K562 (cell line): Measurements from ENCODE around the gene LRMDA. TPM values are rescaled to one million over a fixed set of nuclear protein-coding genes. Genes with fewer than 3 reads are reported as not detected.

Experiments used
- ATAC-seq: fragments of 200-7000 bp; cut with Tn5 transposase; 3 replicates; pipeline ENCODE4 v1.9.1; 2020; ENCODE audit warnings: moderate library complexity
- BruUV-seq: library from RNA; stranded (reverse); fragments of 400-500 nt; replicated peaks from 2 replicates; lab custom pipeline; 2021; lab: Mats Ljungman, UMichigan
- CTCF ChIA-PET: fragments of 300-600 bp; formaldehyde crosslinking; extraction: SDS; loops from one replicate; lab custom pipeline; 2021; ENCODE audit warnings: low intra/inter-chr PET ratio; lab: Yijun Ruan, JAX
- POLR2A ChIA-PET: fragments of 300-600, 350-650 bp; sonication (Branson Sonifier 250); formaldehyde crosslinking; extraction: SDS; loops from one replicate; lab custom pipeline; 2021; ENCODE audit warnings: antibody characterized with exemption, inconsistent platforms; lab: Yijun Ruan, JAX
- DNase-seq, 4 experiments: peaks; one replicate each; pipeline versions ENCODE4 v3.0.0 to v3.0.0-alpha.2; 2011 to 2018; ENCODE audit warnings: low spot score in 3 of 4, mixed read lengths in 3 of 4; ENCODE audit errors: extremely low read depth in 1 of 4
- FAIRE-seq: peaks from 2 replicates; lab custom pipeline; 2011; peaks lifted over from hg19 to GRCh38; lab: Jason Lieb, UNC
- H2AFZ ChIP-seq: 2 replicates; pipeline ENCODE4 v1.6.0; 2011; ENCODE audit warnings: low read depth, low read length, control low read depth, inconsistent platforms
- H3K27ac ChIP-seq: fragments of 200-600 bp; 3 replicates; pipeline ENCODE4 v1.8.0; 2011; ENCODE audit warnings: low read depth, mild to moderate bottlenecking, control low read depth, inconsistent platforms, low read length, moderate library complexity, mixed read lengths; ENCODE audit errors: extremely low read depth
- H3K27me3 ChIP-seq, 2 experiments: fragments of 300-600 bp in 1 of 2; 2 replicates in 1 of 2; 3 replicates in 1 of 2; pipeline versions ENCODE4 v1.6.0 to v1.8.0; 2011; ENCODE audit warnings: inconsistent platforms in 2 of 2, low read length in 2 of 2, mild to moderate bottlenecking in 1 of 2, mixed read lengths in 1 of 2, moderate library complexity in 1 of 2; ENCODE audit not compliant: control insufficient read depth in 2 of 2, insufficient read depth in 2 of 2
- H3K36me3 ChIP-seq: fragments of 300-600 bp; 3 replicates; pipeline ENCODE4 v1.8.0; 2011; ENCODE audit warnings: mild to moderate bottlenecking, low read length, inconsistent platforms; ENCODE audit not compliant: control insufficient read depth, insufficient read depth
- H3K4me1 ChIP-seq, 2 experiments: fragments of 200-600 bp in 1 of 2; replicated peaks in 1 of 2; 2 replicates in 1 of 2; 3 replicates in 1 of 2; pipeline versions ENCODE4 v1.5.1 to v1.8.0; 2011; ENCODE audit warnings: inconsistent platforms in 2 of 2, low read length in 2 of 2, mild to moderate bottlenecking in 1 of 2, mixed read lengths in 1 of 2, moderate library complexity in 1 of 2; ENCODE audit not compliant: control insufficient read depth in 2 of 2, insufficient read depth in 2 of 2
- H3K4me2 ChIP-seq: 2 replicates; pipeline ENCODE4 v1.6.1; 2011; ENCODE audit warnings: low read length, control low read depth, inconsistent platforms, mixed read lengths; ENCODE audit not compliant: insufficient read depth
- H3K4me3 ChIP-seq: fragments of 200-600 bp; sonication (generic), shearing (Covaris generic); 2 replicates; pipeline ENCODE4 v1.5.1; 2016; ENCODE audit warnings: control low read depth, inconsistent platforms
- H3K79me2 ChIP-seq: fragments of 200-600 bp; 3 replicates; pipeline ENCODE4 v1.8.0; 2011; ENCODE audit warnings: low read length, inconsistent platforms; ENCODE audit not compliant: control insufficient read depth, insufficient read depth
- H3K9ac ChIP-seq, 2 experiments: 2 replicates each; pipeline versions ENCODE4 v1.6.0 to v1.6.1; 2011; ENCODE audit warnings: low read depth in 2 of 2, low read length in 2 of 2, control low read depth in 1 of 2, inconsistent platforms in 1 of 2, mild to moderate bottlenecking in 1 of 2, mixed read lengths in 1 of 2; ENCODE audit not compliant: insufficient read depth in 1 of 2
- H3K9me1 ChIP-seq: one replicate; pipeline ENCODE4 v1.6.0; 2011; ENCODE audit warnings: inconsistent platforms, mild to moderate bottlenecking, low read length, moderate library complexity; ENCODE audit not compliant: control insufficient read depth, insufficient read depth
- H3K9me3 ChIP-seq: replicated peaks from 2 replicates; pipeline ENCODE4 v1.5.1; 2011; ENCODE audit warnings: low read depth, low read length, inconsistent platforms; ENCODE audit not compliant: control insufficient read depth, insufficient read depth
- H4K20me1 ChIP-seq: replicated peaks from 2 replicates; pipeline ENCODE4 v1.6.1; 2011; ENCODE audit warnings: low read length, inconsistent platforms, mixed read lengths; ENCODE audit not compliant: control insufficient read depth, insufficient read depth
- JUNB ChIP-seq: fragments of 450-650 bp; formaldehyde crosslinking; conservative IDR thresholded peaks from 2 replicates; pipeline ENCODE4 v1.4.0; 2020; ENCODE audit warnings: mild to moderate bottlenecking
- MTA1 ChIP-seq: fragments of 450-650 bp; IDR thresholded peaks from 2 replicates; pipeline ENCODE4 v1.6.1; 2017; ENCODE audit warnings: borderline replicate concordance
- NR1H2 ChIP-seq: sonication (generic); formaldehyde crosslinking; IDR thresholded peaks from 2 replicates; pipeline ENCODE4 v1.4.0; 2020; ENCODE audit warnings: mild to moderate bottlenecking, missing genetic modification reagents
- RAD21 ChIP-seq, 2 experiments: fragments of 250-450 bp in 1 of 2; fragments of 450-650 bp in 1 of 2; sonication (Bioruptor Pico) in 1 of 2; formaldehyde crosslinking in 1 of 2; IDR thresholded peaks in 1 of 2; conservative IDR thresholded peaks in 1 of 2; 2 replicates each; pipeline versions ENCODE4 v1.4.0 to v1.8.0; 2020 to 2022; ENCODE audit warnings: mild to moderate bottlenecking in 2 of 2, moderate library complexity in 1 of 2
- in situ Hi-C: fragments of 300-500 bp; cut with MboI; formaldehyde crosslinking; loops from 4 replicates; pipeline ENCODE4 v1.15.0; 2018; ENCODE audit warnings: inconsistent platforms, mixed read lengths
- intact Hi-C: fragments of 100-400 bp; cut with micrococcal nuclease; formaldehyde crosslinking; loops from 2 replicates; pipeline ENCODE4 v1.14.2; 2022
- polyA plus RNA-seq, 8 experiments: library from polyadenylated mRNA; depleted of rRNA in 4 of 8; stranded (reverse) in 5 of 8; unstranded in 3 of 8; fragments of >200 nt; fragmentation: Nextera tagmentation in 2 of 8; fragmentation: Illumina TruSeq in 1 of 8; extraction: Ambion mirVana in 2 of 8; extraction: Trizol in 1 of 8; gene quantifications; 2 replicates each; pipeline versions ENCODE4 v1.2.1 to v1.2.3, GENCODE V29; 2011 to 2014; ENCODE audit warnings: inconsistent platforms in 1 of 8, missing spikeins in 1 of 8
- total RNA-seq, 7 experiments: library from RNA; depleted of rRNA in 6 of 7; stranded (reverse); fragments of >200 nt in 6 of 7; fragmentation: Illumina TruSeq in 2 of 7; extraction: Trizol in 2 of 7; gene quantifications; 2 replicates each; pipeline versions ENCODE4 v1.2.1 to v1.2.3, GENCODE V29; 2011 to 2021; ENCODE audit warnings: low replicate concordance in 1 of 7
- TF ChIP-seq, protein P1 (sequence below), 3 experiments: IDR thresholded peaks in 2 of 3; conservative IDR thresholded peaks in 1 of 3; 2 replicates each; pipeline ENCODE4 v1.5.1; 2011 to 2012; ENCODE audit warnings: low read length in 3 of 3, mild to moderate bottlenecking in 3 of 3, control low read depth in 2 of 3, improper control_type of control experiment in 1 of 3, inconsistent platforms in 1 of 3, low read depth in 1 of 3, mixed read lengths in 1 of 3, moderate library complexity in 1 of 3; ENCODE audit not compliant: insufficient read depth in 2 of 3

The LRMDA gene
- total and polyA plus RNA-seq, 9 of the 15 experiments (the other 6 are each of a cell fraction or from before 2014, with no cell fraction given) = 0.25 TPM; not detected in 8

GRCh38 chr10:75922435-75922834 is 491.0 kb downstream of the LRMDA start:
- no TSS peak for BruUV-seq
- ChIA-PET POLR2A (no interaction called here), CTCF (no interaction called here)
- H3K4me1 ChIP-seq = no peaks in the 10 kb centered on the region
- H3K36me3 ChIP-seq = no peaks in the 10 kb centered on the region
- no peaks in the 10 kb centered on the region for H4K20me1 ChIP-seq
- no peak overlapping the region for H2AFZ ChIP-seq
- no peak overlapping the region for H3K9ac ChIP-seq
- no peaks in the 10 kb centered on the region for H3K9me1 ChIP-seq
- no peak overlapping the region for H3K27ac ChIP-seq
- ATAC-seq = no peak
- H3K79me2 ChIP-seq = no peaks in the 10 kb centered on the region
- H3K4me3 ChIP-seq = no peak overlapping the region
- TF ChIP-seq RAD21 (CRISPR knock-in tag; conservative IDR thresholded peaks at IDR 0.05 in 1 of 2, IDR thresholded peaks at IDR 0.05 in 1 of 2) (peak in 1 of 2 experiments; percentile 27; a peak in 3 of 4 replicates), JUNB (no peak), MTA1 (no peak), NR1H2 (CRISPR knock-in tag) (no peak)
- TF ChIP-seq, protein P1, sequence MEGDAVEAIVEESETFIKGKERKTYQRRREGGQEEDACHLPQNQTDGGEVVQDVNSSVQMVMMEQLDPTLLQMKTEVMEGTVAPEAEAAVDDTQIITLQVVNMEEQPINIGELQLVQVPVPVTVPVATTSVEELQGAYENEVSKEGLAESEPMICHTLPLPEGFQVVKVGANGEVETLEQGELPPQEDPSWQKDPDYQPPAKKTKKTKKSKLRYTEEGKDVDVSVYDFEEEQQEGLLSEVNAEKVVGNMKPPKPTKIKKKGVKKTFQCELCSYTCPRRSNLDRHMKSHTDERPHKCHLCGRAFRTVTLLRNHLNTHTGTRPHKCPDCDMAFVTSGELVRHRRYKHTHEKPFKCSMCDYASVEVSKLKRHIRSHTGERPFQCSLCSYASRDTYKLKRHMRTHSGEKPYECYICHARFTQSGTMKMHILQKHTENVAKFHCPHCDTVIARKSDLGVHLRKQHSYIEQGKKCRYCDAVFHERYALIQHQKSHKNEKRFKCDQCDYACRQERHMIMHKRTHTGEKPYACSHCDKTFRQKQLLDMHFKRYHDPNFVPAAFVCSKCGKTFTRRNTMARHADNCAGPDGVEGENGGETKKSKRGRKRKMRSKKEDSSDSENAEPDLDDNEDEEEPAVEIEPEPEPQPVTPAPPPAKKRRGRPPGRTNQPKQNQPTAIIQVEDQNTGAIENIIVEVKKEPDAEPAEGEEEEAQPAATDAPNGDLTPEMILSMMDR (IDR thresholded peaks at IDR 0.05 in 2 of 3, conservative IDR thresholded peaks at IDR 0.05 in 1 of 3; ENCODE audit: insufficient read depth in 2 of 3, low read depth in 1 of 3, low read length in 3 of 3) = peak in 2 of 3 experiments; percentile 13 to 28; a peak in 2 of 6 replicates
- DNase-seq = no peak
- intact Hi-C loops = loop anchor here (10.0 kb wide), 1 partner anchor 518 kb away; the partner anchor contains the start of gene ZNF503
- peaks cover 4 to 5% of the 10 kb centered on the region in 2 experiments; a peak in 2 of 5 replicates for H3K27me3 ChIP-seq
- FAIRE-seq = no peak
- H3K4me2 ChIP-seq = no peak overlapping the region
- H3K9me3 ChIP-seq = no peaks in the 10 kb centered on the region
- in situ Hi-C loops = no loop called here
